ENCODE measurements around the gene WDR93.

Gene WDR93

DNA sequence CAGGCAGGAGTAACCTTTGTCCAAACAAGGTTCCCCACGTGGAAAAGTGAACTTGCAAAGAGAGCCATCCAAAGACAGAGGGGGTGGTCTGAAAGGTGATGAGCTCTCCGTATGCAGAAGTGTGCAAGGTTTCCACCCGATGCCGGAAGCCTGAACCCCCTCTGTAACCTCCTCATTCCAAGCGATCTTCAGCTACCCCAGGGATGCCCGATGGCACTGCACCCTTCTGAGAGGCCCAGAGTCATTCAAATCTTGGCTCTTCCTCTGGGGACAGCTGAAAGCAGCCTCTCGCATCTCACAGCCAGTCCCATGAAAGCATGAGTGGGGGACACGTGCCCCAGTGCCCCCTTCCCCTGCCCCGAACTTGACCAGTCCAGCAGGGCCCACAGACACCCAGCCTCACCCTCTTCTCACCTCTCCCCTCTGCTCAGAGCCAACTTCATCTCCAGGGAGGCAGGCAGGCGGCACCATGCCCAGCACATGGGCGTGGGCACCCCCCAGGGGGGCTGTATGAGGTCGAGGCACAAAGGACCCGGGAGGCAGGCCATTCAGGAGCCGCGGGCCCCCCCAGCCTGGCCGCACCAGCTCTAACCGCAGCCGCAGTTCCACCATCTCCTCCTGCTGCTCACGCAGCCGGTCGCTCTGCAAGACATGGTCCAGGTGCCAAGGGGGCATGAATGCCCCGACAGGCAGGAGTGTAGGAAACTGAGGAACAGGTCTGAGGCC is 44.0 kb upstream of the WDR93 start:
- TF ChIP-seq CREB5 (CRISPR knock-in tag; IDR thresholded peaks at IDR 0.05; ENCODE audit: low read depth) (no peak), ZFP30 (CRISPR knock-in tag; IDR thresholded peaks at IDR 0.05) (no peak), CSDC2 (CRISPR knock-in tag; IDR thresholded peaks at IDR 0.05) (no peak), ISL1 (CRISPR knock-in tag; IDR thresholded peaks at IDR 0.05) (no peak), SNAI2 (CRISPR knock-in tag; IDR thresholded peaks at IDR 0.05) (no peak), CSRNP3 (CRISPR knock-in tag; IDR thresholded peaks at IDR 0.05) (no peak), BACH2 (CRISPR knock-in tag; IDR thresholded peaks at IDR 0.05; ENCODE audit: borderline replicate concordance) (no peak), TCF4 (CRISPR knock-in tag; IDR thresholded peaks at IDR 0.05; ENCODE audit: borderline replicate concordance) (no peak), PPARA (CRISPR knock-in tag; IDR thresholded peaks at IDR 0.05; ENCODE audit: borderline replicate concordance) (no peak), ARNTL (CRISPR knock-in tag; IDR thresholded peaks at IDR 0.05; ENCODE audit: borderline replicate concordance, low read depth) (no peak)

GRCh38 chr15:89647191-89647851 is 43.3 kb upstream of the WDR93 start:
- TF ChIP-seq OSR1 (CRISPR knock-in tag; IDR thresholded peaks at IDR 0.05) (no peak), TSHZ2 (CRISPR knock-in tag; IDR thresholded peaks at IDR 0.05) (no peak), BACH2 (CRISPR knock-in tag; IDR thresholded peaks at IDR 0.05; ENCODE audit: borderline replicate concordance) (no peak), ZFP30 (CRISPR knock-in tag; IDR thresholded peaks at IDR 0.05) (no peak), ISL1 (CRISPR knock-in tag; IDR thresholded peaks at IDR 0.05) (no peak), ZNF8 (CRISPR knock-in tag; IDR thresholded peaks at IDR 0.05) (no peak), ARNTL (CRISPR knock-in tag; IDR thresholded peaks at IDR 0.05; ENCODE audit: borderline replicate concordance, low read depth) (no peak), CSDC2 (CRISPR knock-in tag; IDR thresholded peaks at IDR 0.05) (no peak), RARB (CRISPR knock-in tag; IDR thresholded peaks at IDR 0.05) (no peak), POU6F1 (CRISPR knock-in tag; IDR thresholded peaks at IDR 0.05; ENCODE audit: borderline replicate concordance, low read depth) (no peak), ESRRG (CRISPR knock-in tag; IDR thresholded peaks at IDR 0.05) (no peak)
- TF ChIP-seq, protein P1, sequence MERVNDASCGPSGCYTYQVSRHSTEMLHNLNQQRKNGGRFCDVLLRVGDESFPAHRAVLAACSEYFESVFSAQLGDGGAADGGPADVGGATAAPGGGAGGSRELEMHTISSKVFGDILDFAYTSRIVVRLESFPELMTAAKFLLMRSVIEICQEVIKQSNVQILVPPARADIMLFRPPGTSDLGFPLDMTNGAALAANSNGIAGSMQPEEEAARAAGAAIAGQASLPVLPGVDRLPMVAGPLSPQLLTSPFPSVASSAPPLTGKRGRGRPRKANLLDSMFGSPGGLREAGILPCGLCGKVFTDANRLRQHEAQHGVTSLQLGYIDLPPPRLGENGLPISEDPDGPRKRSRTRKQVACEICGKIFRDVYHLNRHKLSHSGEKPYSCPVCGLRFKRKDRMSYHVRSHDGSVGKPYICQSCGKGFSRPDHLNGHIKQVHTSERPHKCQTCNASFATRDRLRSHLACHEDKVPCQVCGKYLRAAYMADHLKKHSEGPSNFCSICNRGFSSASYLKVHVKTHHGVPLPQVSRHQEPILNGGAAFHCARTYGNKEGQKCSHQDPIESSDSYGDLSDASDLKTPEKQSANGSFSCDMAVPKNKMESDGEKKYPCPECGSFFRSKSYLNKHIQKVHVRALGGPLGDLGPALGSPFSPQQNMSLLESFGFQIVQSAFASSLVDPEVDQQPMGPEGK (CRISPR knock-in tag; IDR thresholded peaks at IDR 0.05; ENCODE audit: borderline replicate concordance) = no peak
- ATAC-seq = peak; percentile 95

More for the DNA sequence above, 44.0 kb upstream of the WDR93 start:
- peak; percentile 16; the same call in 2 of the 3 replicates for ATAC-seq

Data from SK-N-SH treated with all-trans-retinoic acid at 6 μM for 48 hours (cell line).